NCI-H2107 treated with DMSO at 0.1 percent for 48 hours (cell line): ENCODE measurements around the gene PIK3AP1.

Experiments
- DNase-seq: peaks from one replicate; lab custom pipeline; 2025; ENCODE audit not compliant: unreplicated experiment; lab: John Stamatoyannopoulos, UW

PIK3AP1 gene

DNA sequence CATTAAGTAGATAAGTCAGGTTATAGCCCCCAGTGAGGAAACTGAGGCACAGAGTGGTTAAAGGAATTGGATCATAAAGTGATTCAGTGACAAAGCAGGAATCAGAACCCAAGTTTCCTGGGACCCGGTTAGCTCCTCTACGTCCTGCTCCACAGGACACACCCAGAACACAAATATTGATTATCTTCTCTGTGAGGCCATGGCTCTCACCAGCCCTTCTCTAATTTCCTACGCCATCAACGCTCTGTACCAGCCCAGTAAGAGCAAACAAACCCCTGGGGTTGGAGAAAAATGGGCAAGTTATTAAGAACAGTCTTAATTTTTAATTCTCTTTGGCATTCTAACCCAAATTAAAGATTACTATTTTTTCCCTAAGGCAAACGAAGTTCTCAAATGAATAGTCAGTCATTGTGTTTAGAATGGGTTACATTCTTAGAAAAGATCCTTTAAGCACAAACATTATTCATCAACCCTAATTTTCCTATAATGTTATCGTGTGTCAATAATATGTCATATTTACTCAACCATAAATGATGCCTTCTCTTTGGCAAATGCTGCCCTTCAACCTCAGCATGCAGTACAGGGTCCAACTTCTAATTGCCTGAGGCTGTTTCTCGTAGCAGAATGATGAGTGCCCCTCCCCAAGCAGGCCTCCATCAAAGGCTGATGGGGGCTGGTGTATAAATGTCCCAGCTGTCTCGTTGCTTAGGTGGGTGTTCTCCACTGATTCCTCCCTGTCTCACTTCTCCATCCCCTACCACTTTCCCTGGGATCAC is 108.1 kb downstream of the PIK3AP1 start:
- DNase-seq = no peak

DNA sequence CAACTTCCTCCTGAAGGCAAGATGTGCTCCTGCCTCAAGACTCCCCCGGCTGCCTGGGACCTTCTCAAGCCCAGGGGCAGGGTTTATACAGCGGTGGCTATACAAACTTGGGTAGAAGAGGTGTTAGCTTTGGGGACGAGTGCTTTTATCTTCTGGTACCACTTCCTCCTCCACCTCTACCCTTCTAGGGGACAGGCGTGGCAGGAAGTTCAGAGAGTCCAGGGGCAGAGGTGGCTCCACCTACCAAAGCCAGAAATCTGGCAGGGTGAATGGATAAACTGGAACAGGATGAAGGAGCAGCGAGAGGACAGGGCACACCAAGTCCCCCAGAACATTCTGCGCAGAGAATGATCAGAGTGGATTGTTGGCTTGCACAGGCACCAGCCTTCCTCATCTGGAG is 109.5 kb downstream of the PIK3AP1 start:
- DNase-seq = no peak

DNA sequence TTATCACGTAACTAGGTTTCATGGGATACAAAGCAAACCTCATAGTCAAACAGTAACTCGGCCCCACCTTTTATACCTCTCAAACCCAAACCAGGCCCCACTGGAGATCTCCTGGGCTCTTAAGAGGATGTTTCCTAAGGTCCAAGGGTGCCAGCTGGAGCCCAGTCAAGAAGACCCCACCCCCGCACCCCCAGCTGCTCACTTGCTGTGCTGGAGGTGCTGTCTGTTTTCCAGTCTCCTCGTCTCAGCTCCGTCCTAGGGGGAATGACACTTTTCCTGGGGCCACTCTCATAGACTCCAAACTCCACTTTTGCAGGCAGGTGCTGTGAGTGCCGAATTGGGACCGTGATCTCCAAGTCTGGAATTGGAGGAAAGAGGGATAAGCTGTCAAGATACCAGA is 110.8 kb downstream of the PIK3AP1 start:
- no peak for DNase-seq

DNA sequence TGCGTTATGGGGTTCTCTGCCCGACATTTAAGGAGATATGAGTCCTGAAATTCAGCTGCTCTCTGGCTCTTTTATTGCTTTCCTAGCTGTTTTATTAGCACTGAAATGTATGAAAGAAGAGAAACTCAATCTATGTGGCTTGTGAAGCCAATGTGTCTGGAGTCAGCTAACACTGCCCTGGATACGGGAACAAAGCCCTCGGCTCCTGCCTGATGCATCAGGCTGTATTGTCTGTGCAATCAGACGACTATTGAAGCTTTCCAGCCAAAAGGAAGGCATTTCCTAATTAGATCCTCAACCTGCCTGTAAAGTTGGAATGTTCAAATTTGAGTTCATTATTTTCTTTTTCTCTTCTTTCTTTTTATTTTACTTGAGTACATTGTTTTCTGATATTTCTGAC is 111.5 kb downstream of the PIK3AP1 start:
- no peak for DNase-seq

DNA sequence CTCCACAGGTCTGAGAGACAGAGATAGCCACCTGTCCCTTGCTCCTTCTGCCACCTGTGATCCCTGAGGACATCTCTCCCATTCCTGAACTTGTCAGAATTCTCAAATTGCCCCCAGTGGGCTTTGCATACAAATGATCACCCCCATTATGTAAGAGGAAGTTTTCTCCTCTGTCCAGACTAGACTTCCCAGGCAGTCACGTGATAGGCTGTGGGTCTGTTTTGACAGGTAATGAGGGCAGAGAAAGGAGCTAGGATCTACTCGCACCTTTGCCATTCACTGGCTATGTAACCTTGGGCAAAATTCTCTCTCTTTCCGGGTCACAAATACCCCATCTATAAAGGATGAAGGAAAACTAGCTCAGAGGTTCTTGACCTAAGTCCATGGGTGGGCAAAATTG is 112.1 kb downstream of the PIK3AP1 start:
- no peak for DNase-seq

DNA sequence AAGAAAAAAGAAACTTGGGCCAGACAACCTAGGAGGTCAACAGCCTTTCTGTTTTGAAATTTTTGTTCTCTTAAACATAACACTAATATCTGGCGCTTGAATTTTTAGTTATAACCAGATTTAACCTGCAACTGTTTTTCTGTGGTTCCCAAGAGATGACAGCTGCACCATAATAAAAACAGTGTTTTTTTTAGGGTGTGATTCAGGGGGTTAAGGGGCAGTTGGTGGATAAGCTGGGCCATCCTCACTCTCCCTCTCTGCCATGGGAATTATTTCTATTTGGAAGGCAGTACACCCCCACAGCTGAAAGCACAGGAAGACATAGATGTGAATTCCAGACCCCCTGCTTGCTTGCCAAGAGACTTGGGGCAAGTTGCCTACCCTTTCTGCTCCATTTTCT is 113.4 kb downstream of the PIK3AP1 start:
- no peak for DNase-seq

DNA sequence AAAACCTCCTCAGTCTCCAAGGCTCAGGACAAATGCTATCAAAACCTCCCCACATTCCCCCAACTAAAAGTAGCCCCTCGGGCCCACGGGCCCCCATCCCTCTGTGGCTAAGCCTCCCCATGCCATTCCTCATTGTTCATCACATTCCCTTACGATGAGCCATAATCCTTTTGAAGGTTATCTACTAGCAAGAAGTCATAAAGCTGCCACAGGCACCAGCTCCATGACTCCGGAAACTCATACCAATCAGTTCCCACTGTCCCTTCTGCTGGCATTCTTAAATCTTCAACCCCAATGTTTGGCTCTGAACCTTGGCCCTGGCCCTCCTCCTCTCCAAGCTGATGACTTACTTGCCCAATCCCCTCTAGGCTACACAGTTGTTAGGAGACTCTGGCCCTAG is 114.1 kb downstream of the PIK3AP1 start:
- DNase-seq = no peak

DNA sequence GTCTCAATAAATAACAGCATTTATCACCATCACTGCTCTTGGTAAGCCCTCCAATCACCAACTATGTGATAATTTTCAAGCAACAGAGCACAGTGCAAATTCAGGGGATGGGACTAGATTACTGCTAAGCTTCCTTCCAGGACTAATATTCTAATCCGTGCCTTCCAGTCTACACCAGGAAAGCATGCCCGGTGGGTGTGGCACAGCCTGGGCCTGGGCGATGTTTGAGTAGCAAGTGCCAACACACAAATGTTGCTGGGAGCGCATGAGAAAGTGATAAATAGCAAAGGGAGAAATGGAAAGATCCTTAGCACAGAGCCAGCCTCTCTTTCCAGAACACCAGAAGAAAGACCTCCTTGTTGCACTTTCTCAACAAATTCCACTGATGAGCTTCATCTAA is 120.0 kb downstream of the PIK3AP1 start:
- DNase-seq = no peak

DNA sequence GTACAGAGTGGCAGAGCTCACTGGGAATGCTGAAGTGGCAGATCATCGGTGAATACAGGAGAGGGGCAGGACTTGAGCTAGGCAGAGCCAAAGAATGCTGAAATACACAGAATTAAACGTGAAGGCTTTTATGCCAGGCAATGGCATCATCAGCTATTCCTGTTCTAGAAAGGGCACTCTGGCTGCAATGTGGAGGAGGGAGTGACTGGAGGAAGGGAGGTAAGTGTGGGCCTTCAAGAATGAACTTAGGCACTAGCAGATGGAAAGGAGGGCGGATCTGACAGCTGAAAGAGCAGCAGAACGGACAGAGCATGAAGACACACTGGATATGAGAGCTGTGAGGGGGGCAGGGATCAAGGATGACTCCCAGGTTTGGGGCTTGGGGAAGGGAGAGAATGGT is 121.5 kb downstream of the PIK3AP1 start:
- no peak for DNase-seq

DNA sequence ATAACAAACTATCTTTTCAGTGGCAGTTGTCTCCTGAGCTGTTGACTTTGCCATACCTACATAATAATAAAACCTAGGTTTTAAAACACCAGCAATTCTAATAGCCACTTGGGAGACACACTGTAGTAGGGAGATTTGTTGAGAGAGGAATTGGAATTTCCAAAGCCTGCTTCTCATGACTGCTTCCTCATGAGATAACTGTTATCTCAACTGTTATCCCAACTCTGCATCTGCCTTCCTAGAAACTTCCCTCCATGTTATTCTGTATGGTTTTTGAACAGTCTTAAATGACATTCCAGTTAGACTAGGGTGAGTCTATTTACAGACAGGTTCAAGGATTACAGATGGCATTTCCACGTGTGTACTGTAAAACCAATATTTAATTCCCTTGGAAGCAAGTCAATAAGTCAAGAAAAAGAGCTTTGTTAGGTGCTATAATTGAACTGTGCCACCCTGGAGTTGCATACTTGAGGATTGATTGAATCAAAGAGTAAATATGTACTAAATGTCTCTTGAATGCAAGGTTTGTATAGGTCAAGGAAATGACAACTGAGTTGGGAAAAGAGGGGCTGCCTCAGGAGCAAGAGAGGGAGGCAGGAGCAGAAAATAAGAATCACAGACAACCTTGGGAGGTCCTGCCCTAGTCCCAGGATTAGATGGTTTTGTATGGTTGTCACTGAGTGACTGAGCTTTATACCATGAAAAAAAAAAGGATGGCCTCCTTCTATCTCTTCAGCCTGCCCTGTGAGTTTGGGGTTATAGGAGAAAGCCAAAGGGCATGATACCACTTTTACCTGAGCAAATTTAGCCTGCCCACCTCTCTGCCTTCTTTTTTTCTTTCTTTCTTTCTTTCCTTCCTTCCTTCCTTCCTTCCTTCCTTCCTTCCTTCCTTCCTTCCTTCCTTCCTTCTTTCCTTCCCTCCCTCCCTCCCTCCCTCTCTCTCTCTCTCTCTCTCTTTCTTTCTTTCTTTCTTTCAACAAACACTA is 123.6 kb downstream of the PIK3AP1 start:
- DNase-seq = no peak

DNA sequence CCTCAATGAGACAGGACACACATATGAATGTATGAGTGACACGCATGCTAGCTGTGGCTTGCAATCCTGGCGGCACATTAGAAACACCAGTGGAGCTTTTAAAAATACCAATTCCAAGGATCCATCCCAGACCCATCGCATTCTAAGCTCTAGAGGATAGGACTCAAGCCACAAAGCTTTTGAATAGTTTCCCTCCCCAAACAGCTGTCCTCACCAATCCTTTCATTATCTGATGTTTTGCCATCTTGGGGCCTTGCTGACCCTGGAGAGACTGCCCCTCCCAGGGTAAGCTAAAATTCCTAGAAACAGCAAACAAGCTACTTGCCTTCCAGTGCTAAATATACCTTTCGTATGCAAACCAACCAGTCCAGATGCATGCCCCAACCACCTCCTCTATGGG is 124.6 kb downstream of the PIK3AP1 start:
- DNase-seq = no peak

DNA sequence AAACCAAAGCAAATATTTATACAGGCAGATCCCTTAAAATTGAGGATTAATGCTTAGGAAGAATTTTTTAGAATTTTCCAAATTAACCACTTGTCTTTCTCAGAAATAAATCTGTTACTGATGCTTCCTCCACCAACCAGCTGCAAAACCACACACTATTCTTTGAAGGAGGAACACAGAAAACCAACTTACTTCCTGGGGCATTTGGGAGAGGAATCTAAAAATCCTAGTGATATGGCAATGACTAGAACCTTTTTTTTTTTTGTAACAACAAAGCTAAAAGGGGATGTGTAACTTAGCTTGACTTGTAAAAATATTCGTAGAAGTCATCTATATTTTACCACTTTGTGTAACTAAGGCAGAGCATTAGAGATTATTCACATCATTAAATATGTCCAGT is 128.4 kb downstream of the PIK3AP1 start:
- no peak for DNase-seq

DNA sequence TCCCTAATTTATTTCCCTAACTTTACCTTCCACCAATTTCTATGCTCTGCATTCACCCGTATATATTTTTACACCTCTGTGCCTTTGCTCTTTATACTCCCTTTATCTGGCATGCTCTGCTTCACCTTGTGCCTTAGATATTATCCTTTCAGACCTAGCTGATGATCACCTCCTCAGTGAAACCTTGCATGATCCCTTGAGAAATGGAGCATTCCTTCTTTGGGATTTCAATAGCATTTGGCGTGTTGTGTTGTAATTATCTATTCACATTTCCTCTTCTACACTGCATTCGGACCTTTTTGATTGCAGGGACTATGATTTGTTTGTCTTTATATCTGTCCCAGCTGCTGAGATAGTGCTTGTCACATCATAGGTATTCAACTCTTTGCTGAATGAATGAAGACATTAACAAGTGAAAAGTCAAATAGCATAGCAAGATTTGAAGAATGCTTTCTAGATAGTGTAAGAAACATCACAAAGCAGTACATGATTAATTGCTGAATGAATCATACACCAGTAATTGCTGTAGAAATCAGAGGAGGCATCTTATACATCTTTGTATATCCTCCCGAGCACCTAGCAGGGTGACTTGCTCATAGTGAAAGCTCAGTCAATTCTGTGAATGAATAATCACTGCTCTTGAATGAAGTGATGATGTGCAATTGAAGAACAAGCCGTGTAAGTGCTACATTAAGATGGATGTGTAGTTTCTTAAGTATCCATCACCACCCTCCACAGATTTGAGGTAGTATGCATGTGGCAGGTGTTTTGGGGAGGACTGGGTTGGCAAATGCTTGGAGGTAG is 131.5 kb downstream of the PIK3AP1 start:
- DNase-seq = no peak

DNA sequence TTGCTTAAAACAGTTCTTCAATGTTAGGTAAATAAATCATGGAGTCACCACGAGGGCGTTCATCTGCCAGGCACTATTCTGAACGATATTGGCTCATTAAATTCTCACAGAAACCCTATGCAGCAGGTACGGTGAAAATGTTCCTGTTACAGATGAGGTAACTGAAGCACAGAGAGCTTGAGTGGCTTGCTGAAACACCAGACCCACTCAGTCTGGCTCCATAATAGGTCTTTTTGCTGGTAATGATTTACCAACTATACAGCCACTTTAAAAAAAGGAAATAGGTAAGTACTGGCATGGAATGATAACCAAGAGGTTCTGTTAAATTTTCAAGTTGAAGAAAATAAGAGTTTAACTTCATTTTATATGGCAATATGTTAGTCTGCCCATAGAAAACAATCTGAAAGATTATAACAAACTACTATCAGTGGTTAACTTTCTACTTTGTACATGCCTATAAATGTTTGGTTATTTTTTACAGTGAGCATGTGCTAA is 132.2 kb downstream of the PIK3AP1 start:
- no peak for DNase-seq

DNA sequence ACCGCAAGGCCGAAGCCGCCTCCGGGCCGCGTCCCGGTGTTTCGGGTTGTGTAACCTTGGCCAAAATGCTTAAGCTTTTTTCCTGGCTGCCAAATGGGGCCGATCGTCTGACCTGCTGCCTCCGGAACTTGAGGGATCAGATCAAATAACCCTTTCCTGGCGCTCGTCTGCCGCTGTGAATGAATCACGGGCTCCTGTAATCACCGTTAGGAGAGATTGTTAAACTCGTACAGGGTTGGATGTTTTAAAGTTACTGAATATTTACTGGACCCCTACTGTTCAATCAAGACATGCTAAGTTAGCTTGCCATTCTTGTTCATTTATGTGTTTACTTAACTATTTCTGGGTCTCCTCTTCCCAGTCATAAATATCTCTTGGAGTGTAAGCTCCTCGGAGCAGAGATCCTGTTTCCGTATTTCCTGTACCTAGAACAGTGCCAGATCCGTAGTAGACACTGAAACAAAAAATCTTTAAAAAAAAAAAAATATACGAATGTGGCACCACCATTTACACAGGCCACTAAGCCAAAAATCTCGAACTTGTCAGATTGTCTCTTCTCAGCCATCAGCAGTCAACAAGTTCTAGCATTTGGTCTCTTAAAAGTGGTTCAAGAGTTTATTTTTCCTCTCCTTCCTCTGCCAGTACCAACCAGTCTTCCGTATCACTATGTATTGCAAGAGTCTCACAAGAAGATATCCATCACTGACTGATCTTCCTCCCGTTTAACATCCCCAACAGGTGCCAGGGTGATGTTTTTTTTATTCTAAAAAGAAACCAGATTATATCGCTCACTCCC is 132.9 kb downstream of the PIK3AP1 start:
- DNase-seq = peak; percentile 10

DNA sequence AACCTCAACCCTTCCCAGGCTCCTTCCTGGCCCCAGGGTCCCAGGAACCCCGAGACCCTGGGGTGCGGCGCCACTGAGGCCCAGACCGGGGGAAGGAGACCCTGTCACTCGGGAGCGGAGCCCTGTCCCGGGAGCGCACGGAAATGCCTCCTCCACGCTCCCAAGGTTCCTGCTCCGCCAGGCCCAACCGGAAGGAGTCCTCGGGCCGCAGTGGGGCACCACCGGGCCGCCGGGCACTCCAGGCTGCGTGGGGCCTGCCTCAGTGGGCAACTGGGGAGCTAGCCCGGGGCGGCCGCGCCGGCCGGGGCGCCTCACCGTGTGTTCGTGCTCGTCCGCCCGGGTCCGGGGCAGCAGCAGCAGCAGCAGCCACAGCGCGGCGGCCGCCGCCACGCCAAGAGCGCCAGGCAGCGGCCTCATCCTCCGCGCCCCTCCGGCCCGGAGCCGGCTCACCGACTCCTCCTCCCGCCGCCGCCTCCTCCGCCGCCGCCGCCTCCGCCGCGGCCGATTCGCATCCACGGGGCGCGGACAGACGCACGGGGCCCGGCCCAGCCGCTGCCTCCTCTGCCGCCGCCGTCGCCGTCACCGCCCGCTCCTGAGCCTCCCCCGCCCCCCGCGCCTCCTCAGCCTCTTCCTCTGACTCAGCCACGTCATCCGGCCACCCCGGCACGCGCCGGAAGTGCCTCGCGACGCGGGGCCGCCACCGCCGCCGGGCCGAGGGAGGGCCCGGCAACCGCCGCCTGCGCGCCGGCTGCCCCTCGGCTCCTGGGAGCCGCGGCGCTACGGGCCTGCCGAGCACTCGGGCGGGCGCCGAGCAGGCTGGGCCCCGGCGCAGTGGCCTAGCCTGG is 133.7 kb downstream of the PIK3AP1 start, which contains the start of gene TM9SF3:
TSS of gene TM9SF3 (minus strand) at position 594 of the 845 bp plus-strand sequence. CDS start at position 417, 177 bp downstream.
- peak; percentile 24 for DNase-seq

DNA sequence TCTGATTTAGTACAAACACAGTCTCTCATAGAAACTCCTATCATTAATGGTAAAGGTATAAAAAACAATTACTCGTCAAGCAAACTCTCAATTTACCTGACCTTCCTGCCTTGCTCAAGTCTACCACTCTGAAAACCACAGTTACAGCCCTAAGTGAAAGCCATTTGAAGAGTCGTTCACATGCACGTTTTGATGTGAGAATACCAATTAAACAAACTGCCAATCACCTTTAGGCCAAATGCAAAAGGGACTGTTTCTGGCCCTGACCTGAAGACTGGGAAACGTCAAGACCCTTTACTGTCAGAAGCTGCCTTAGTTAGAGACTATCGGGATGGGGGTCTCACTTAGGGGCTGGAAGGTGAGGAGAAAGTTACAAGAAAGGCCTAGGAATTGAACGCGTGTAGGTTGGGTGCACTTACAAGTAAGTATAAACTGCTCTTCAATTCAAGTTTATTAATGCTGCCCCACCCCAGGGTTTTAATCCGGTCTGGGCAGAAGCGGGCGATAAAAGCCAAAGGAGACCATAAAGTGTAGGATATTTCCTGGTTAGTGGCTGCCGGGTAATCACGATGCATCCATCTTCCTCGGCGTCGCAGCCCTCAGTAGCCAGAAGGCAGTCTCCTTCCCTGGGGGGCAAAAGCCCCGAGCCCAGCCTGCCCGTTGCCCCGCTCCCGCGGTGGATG is 134.4 kb downstream of the PIK3AP1 start:
- no peak for DNase-seq

DNA sequence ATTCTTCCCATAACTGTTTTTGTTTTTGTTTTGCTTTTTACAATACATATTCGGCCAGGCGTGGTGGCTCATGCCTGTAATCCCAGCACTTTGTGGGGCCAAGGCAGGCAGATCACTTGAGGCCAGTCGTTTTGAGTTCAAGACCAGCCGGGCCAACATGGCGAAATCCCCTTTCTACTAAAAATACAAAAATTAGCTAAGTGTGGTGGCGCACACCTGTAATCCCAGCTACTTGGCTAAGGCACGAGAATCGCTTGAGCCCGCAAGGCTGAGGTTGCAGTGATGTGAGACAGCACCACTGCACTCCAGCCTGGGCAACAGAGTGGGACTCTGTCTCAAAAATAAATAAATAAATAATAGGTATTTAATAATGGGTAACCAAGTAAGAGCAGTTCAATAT is 135.8 kb downstream of the PIK3AP1 start:
- no peak for DNase-seq

DNA sequence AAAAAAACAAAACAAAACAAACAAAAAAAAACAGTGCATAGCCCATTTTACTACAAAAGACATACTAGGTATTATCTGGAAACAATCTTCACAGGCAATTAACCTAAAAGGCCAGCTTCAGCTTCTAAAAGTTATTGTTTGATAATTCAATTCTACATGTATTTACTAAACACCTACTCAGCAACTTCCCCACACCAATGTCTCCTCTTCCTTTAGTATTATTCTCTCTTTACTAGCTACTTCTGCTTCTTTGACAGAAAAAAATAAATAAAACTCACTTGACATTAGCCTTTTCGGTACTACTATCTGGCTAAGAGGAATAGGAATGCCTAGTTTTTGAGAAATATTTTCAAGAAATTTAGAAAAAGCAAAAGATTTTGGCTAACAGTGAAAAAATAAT is 136.3 kb downstream of the PIK3AP1 start:
- DNase-seq = no peak
